ENCODE data around the gene SNX9.

DNA sequence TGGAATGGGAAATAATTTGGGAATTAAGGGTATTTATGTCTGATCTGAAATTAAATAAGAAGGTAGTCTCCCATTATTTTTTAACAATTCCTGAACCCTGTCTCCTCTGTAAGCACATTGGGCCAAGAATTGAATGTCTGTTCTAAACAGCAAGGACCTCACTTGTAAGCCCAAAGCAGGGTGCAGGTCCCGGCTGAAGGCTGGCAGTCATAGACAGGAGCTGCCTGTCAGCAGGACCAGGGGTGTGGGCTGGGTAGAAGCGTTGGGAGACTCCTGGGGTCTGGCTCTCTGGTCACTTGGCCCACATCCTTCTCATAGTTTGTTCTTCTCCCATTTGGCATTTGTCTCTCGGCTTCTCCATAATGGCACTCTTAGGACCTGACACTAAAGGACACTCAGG is 75.6 kb downstream of the SNX9 start:
- TF ChIP-seq CTCF (tag by site-specific recombination; IDR thresholded peaks at IDR 0.05) (no peak), ZNF571 (tag by site-specific recombination; IDR thresholded peaks at IDR 0.05) (no peak), ZNF610 (tag by site-specific recombination; IDR thresholded peaks at IDR 0.05; ENCODE audit: borderline replicate concordance) (no peak), ZNF114 (tag by site-specific recombination; IDR thresholded peaks at IDR 0.05) (no peak), ZBTB21 (tag by site-specific recombination; IDR thresholded peaks at IDR 0.05) (no peak), ZNF518A (tag by site-specific recombination; conservative IDR thresholded peaks at IDR 0.05; ENCODE audit: low read depth) (no peak), ZNF544 (tag by site-specific recombination; IDR thresholded peaks at IDR 0.05) (no peak), ZBTB7A (tag by site-specific recombination; IDR thresholded peaks at IDR 0.05; ENCODE audit: low read depth) (no peak), ZNF639 (tag by site-specific recombination; IDR thresholded peaks at IDR 0.05) (no peak), ZNF121 (tag by site-specific recombination; IDR thresholded peaks at IDR 0.05) (no peak), ZSCAN16 (tag by site-specific recombination; IDR thresholded peaks at IDR 0.05) (no peak)
- TF ChIP-seq, protein P1, sequence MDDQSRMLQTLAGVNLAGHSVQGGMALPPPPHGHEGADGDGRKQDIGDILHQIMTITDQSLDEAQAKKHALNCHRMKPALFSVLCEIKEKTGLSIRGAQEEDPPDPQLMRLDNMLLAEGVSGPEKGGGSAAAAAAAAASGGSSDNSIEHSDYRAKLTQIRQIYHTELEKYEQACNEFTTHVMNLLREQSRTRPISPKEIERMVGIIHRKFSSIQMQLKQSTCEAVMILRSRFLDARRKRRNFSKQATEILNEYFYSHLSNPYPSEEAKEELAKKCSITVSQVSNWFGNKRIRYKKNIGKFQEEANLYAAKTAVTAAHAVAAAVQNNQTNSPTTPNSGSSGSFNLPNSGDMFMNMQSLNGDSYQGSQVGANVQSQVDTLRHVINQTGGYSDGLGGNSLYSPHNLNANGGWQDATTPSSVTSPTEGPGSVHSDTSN (CRISPR knock-in tag; IDR thresholded peaks at IDR 0.05) = no peak
- TF ChIP-seq, protein P2, sequence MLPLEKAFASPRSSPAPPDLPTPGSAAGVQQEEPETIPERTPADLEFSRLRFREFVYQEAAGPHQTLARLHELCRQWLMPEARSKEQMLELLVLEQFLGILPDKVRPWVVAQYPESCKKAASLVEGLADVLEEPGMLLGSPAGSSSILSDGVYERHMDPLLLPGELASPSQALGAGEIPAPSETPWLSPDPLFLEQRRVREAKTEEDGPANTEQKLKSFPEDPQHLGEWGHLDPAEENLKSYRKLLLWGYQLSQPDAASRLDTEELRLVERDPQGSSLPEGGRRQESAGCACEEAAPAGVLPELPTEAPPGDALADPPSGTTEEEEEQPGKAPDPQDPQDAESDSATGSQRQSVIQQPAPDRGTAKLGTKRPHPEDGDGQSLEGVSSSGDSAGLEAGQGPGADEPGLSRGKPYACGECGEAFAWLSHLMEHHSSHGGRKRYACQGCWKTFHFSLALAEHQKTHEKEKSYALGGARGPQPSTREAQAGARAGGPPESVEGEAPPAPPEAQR (tag by site-specific recombination; IDR thresholded peaks at IDR 0.05) = no peak

Data from HEK293 (cell line).